Urinary bladder (tissue), 4 donors: ENCODE results near the gene PSTPIP2. TPM values are rescaled to one million over a fixed set of nuclear protein-coding genes. Genes with fewer than 3 reads are reported as not detected.
"Not testable (repeated sequence)": the region's sequence is repeated elsewhere in the genome, so short reads cannot be mapped to it uniquely, and the experiment has no call there.

Experiments
- DNase-seq: peaks from one replicate; pipeline ENCODE4 v3.0.0-alpha.2; 2015; ENCODE audit errors: extremely low spot score
- H3K27ac ChIP-seq: one replicate; pipeline ENCODE4 v1.5.1; 2013; ENCODE audit warnings: low read depth, mild to moderate bottlenecking, moderate library complexity
- H3K36me3 ChIP-seq: one replicate; pipeline ENCODE4 v1.6.1; 2013; ENCODE audit warnings: mild to moderate bottlenecking, moderate library complexity; ENCODE audit not compliant: insufficient read depth
- H3K4me1 ChIP-seq: one replicate; pipeline ENCODE4 v1.6.1; 2013; ENCODE audit warnings: mild to moderate bottlenecking, moderate library complexity; ENCODE audit not compliant: insufficient read depth
- H3K4me3 ChIP-seq: one replicate; pipeline ENCODE4 v1.5.1; 2013; ENCODE audit warnings: low read depth, low read length
- WGBS: extraction: QIAGEN DNeasy Blood & Tissue Kit; methylation state at CpG from one replicate; pipeline ENCODE4 v1.1.7; 2013; 5-methylcytosine and 5-hydroxymethylcytosine counted together
- polyA plus RNA-seq: library from polyadenylated mRNA; stranded (reverse); fragments of 200-250 nt; gene quantifications from one replicate; pipeline ENCODE4 v1.2.3, GENCODE V29; 2013
- total RNA-seq: library from RNA; depleted of rRNA; stranded (reverse); fragments of >200 nt; gene quantifications from one replicate; pipeline ENCODE4 v1.2.3, GENCODE V29; 2014
- donor health status: healthy with polysubstance abuse.
- donor health status: healthy.

PSTPIP2 gene
- total RNA-seq (7.2 TPM), polyA plus RNA-seq (4.7 TPM)

GRCh38 chr18:46071653-46072375 is at the start of gene PSTPIP2:
Gene PSTPIP2 (minus strand): TSS chr18:46072260. CDS start chr18:46072188, 72 bp downstream.
- under 1% methylated on average over 75 of the region's 75 CpGs for WGBS
- peaks cover 1% of the 10 kb centered on the region for H3K4me1 ChIP-seq
- H3K4me3 ChIP-seq = peak within 1 kb of the TSS; percentile 77
- no peak within 1 kb of the TSS for H3K27ac ChIP-seq
- no peaks in the 10 kb centered on the region for H3K36me3 ChIP-seq
- DNase-seq = no peak

DNA sequence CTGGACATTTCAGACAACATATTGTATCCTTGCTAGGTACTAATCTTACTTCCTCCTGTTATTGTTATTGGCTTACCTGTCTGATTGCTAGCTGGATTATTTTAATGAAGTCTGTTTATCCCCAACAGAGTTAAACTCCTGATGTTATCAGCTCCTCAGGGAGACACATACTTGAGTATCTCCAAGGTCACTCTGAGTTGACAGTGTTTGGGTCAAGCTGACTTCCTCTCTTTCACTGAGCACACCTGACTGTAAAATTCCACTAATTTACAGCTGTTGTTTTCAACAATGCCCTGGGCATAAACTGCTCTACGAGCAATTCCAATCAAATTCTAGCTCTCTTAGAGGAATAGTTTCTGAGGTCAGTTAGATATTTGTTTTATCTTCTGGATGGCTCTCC is 41.7 kb upstream of the PSTPIP2 start:
- Histone ChIP-seq H3K27ac (no peak overlapping the region), H3K4me1 (no peaks in the 10 kb centered on the region), H3K36me3 (peaks cover 3% of the 10 kb centered on the region), H3K4me3 (no peak overlapping the region)
- no peak for DNase-seq
- WGBS = 88% methylated on average over 1 of the region's 1 CpG

- no peak for DNase-seq
- H3K27ac ChIP-seq = no peak overlapping the region
- H3K36me3 ChIP-seq = peaks cover 3% of the 10 kb centered on the region
- 98% methylated on average over 3 of the region's 3 CpGs for WGBS
- no peaks in the 10 kb centered on the region for H3K4me1 ChIP-seq
- H3K4me3 ChIP-seq = no peak overlapping the region
Measured at GRCh38 chr18:46110406-46110805, 38.3 kb upstream of the PSTPIP2 start.

DNA sequence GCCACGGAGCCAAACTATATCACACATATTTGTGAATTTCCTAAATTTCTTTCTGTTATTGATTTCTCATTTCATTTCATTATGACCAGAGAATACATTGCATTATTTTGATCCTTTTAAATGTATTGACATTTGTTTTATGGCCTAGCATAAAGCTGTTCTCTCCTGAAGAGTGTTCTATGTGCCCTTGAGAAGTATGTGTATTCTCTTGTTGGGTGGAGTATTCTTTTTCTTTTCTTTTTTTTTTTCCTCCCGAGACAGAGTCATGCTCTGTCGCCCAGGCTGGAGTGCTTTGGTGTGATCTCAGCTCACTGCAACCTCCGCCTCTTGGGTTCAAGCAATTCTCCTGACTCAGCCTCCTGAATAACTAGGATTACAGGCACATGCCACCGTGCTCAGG is 37.3 kb upstream of the PSTPIP2 start:
- Histone ChIP-seq H3K27ac (no peak overlapping the region), H3K36me3 (peaks cover 3% of the 10 kb centered on the region), H3K4me3 (no peak overlapping the region), H3K4me1 (no peaks in the 10 kb centered on the region)
- no peak for DNase-seq
- WGBS = 91% methylated on average over 5 of the region's 5 CpGs

DNA sequence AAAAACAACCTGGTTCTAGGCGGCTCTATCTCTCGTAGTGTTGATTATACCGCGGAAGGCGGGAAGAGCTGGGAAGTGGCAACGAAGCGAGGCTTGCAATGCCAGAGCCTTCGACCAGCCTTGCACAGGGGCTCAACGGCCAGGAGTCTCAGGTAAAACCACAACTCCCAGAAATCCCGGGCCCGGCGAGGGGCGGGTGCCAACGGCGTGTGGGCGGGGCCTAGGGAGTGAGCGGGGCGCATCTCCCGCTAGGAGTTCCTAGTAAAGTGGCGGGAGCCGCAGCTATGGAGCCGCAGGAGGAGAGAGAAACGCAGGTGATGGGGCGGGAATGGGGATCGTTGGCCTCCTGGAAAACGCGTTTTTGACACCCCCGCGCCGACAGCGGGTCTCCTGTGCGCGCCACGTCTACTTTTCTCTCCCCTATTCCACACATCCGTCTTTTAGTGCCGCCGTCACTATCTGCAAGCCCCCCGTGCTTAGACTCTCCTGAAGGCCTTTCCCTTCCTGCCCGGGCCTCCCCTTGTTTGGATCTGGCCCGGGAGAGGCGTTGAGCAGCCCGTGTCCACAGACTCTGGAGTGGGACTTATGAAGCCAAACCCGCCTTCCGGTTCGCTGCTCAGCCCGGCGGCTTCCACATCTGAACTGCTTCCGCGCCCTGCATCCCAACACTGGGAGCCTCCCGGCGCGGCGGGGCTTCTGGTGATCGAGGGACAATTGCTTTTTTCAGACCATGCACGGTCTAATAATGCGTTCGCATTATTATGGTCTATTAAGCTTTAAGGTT is 32.3 kb upstream of the PSTPIP2 start, which contains the start of gene HAUS1:
Gene HAUS1, plus strand, starts transcription at position 258 of the 784 bp plus-strand sequence. Its CDS starts 27 bp downstream, at position 285.
- peak within 1 kb of the TSS; percentile 68 for H3K4me3 ChIP-seq
- DNase-seq = peak; percentile 69
- H3K27ac ChIP-seq = peak within 1 kb of the TSS; percentile 13
- H3K4me1 ChIP-seq = no peaks in the 10 kb centered on the region
- no peaks in the 10 kb centered on the region for H3K36me3 ChIP-seq
- under 1% methylated on average over 57 of the region's 57 CpGs for WGBS

- DNase-seq = no peak
- Histone ChIP-seq H3K36me3 (no peaks in the 10 kb centered on the region), H3K27ac (no peak overlapping the region), H3K4me3 (no peak overlapping the region), H3K4me1 (peaks cover 3% of the 10 kb centered on the region)
- 98% methylated on average over 8 of the region's 8 CpGs for WGBS
Measured at GRCh38 chr18:46099463-46099862, 27.4 kb upstream of the PSTPIP2 start.

DNA sequence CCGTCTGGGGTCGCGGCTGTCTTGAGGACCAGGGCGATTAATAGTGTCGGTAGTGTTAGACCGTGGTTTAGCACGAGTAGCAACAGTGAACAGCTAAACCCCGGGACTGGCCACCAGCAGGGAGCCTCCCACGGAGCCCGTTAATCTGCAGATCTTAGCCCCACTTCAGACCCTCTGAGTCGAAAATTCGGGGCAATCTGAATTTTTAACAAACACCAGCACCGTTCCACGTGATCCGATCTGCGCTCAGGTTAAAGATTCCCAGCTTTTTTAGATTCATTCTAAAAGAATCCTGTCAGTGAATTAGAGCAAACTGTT is 26.5 kb upstream of the PSTPIP2 start:
- 14% methylated on average over 16 of the region's 16 CpGs for WGBS

DNA sequence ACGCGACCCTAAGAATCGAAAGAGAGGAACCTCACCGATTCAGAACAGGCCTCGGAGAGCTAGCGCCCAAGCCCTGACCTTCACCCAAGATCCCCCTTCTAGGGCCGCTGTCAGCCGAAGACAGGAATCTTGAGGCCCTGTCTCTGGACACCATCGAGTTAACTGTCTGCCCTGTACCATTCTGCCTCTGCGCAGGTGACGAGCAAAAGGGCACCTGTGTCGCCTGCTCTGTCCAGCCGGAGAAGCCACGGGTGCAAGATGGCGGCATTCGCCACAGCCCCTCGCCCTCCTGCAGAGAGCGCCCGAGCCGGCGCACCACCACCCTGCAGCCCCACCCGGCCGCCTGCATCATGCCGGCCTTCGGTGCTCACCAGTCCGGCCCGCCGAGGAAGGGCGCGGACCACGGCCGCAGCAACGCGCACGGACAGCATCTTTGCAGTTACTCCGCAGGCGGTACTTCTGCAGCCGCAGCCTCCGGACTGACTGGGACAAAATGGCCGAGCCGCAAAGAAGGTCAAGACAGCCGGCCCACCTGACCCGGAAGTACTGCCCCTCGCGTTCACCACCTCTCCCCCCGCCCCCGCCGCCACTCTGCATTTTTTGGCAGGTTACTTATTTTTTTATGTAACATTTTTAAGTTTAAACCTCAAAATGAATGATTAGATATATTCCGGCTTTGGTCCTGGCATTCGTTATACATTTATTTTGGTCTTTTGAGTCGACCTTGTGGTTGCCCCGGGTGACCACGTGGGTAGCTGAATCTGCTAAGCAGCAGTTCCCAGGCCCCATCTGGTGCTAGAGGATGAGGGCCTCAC is 25.9 kb upstream of the PSTPIP2 start, which contains the start of gene ATP5F1A:
Gene ATP5F1A, minus strand, starts transcription at position 496 of the 815 bp plus-strand sequence. Its CDS starts 65 bp downstream, at position 431.
- no peaks in the 10 kb centered on the region for H3K36me3 ChIP-seq
- H3K4me1 ChIP-seq = peaks cover 3% of the 10 kb centered on the region
- peak within 1 kb of the TSS; percentile 85 for H3K4me3 ChIP-seq
- peak within 1 kb of the TSS; percentile 87 for H3K27ac ChIP-seq
- WGBS = under 1% methylated on average over 53 of the region's 53 CpGs
- DNase-seq = peak; percentile 82

More for the DNA sequence above, 26.5 kb upstream of the PSTPIP2 start:
- H3K4me3 ChIP-seq = peak overlapping the region; percentile 85
- no peak for DNase-seq
- no peak overlapping the region for H3K27ac ChIP-seq
- H3K4me1 ChIP-seq = peaks cover 3% of the 10 kb centered on the region
- no peaks in the 10 kb centered on the region for H3K36me3 ChIP-seq

- H3K4me1 ChIP-seq = peaks cover 3% of the 10 kb centered on the region
- H3K27ac ChIP-seq = peak overlapping the region; percentile 87
- no peaks in the 10 kb centered on the region for H3K36me3 ChIP-seq
- DNase-seq = no peak
- under 1% methylated on average over 8 of the region's 8 CpGs for WGBS
- peak overlapping the region; percentile 85 for H3K4me3 ChIP-seq
Measured at GRCh38 chr18:46097431-46097800, 25.4 kb upstream of the PSTPIP2 start.

- DNase-seq = no peak
- H3K27ac ChIP-seq = no peak overlapping the region
- H3K4me3 ChIP-seq = peak overlapping the region; percentile 85
- no peaks in the 10 kb centered on the region for H3K36me3 ChIP-seq
- WGBS = 42% methylated on average over 22 of the region's 22 CpGs
- peaks cover 3% of the 10 kb centered on the region for H3K4me1 ChIP-seq
Measured at GRCh38 chr18:46096651-46097300, 24.7 kb upstream of the PSTPIP2 start.

DNA sequence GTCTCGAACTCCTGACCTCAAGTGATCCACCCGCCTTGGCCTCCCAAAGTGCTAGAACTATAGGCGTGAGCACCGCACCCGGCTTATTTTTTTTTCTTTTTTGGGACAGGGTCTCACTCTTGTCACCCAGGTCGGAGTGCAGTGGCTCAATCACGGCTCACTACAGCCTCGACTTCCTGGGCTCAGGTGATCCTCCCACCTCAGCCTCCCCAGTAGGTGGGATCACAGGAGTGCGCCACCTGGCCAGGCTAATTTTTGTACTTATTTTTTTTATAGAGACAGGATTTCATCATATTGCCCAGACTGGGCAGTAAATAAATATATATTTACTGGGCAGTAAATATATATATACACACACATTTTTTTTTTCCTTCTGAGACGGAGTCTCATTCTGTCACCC is 23.5 kb upstream of the PSTPIP2 start:
- WGBS = 97% methylated on average over 10 of the region's 10 CpGs
- Histone ChIP-seq H3K27ac (no peak overlapping the region), H3K4me1 (peaks cover 3% of the 10 kb centered on the region), H3K4me3 (no peak overlapping the region), H3K36me3 (peaks cover 3% of the 10 kb centered on the region)
- DNase-seq = no peak

DNA sequence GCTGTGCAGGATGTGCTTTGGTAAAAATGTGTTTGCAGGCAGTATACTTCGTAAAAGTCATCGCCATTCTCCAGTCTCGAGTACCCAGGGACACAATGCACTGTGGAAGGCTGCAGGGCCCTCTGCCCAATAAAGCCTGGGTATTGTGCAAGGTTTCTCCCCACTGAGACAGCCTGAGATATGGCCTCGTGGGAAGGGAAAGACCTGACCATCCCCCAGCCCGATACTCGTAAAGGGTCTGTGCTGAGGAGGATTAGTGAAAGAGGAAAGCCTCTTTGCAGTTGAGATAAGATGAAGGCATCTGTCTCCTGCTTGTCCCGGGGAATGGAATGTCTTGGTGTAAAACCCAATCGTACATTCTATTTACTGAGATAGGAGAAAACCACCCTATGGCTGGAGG is 16.4 kb upstream of the PSTPIP2 start:
- H3K4me3 ChIP-seq, H3K27ac ChIP-seq, DNase-seq, H3K4me1 ChIP-seq: not testable (repeated sequence)
- WGBS = 40% methylated on average over 8 of the region's 8 CpGs
- H3K36me3 ChIP-seq = peaks cover 16% of the 10 kb centered on the region

- no peaks in the 10 kb centered on the region for H3K4me1 ChIP-seq
- H3K36me3 ChIP-seq = peaks cover 14% of the 10 kb centered on the region
- no peak overlapping the region for H3K4me3 ChIP-seq
- WGBS = 60% methylated on average over 2 of the region's 2 CpGs
- H3K27ac ChIP-seq = no peak overlapping the region
- DNase-seq = no peak
Measured at GRCh38 chr18:46084431-46084830, 12.4 kb upstream of the PSTPIP2 start.
